Activated CD8-positive, alpha-beta memory T cell treated with anti-CD3 and anti-CD28 coated beads, Interleukin-2, amount 50 U/mL, for 1 hour (primary cell): ENCODE measurements around the gene GPC6.
"Not testable (repeated sequence)": the region's sequence is repeated elsewhere in the genome, so short reads cannot be mapped to it uniquely, and the experiment has no call there.

Source experiments
- DNase-seq: peaks from one replicate; pipeline ENCODE4 v3.0.0-alpha.2; 2020; ENCODE audit errors: extremely low read depth

The GPC6 gene

DNA sequence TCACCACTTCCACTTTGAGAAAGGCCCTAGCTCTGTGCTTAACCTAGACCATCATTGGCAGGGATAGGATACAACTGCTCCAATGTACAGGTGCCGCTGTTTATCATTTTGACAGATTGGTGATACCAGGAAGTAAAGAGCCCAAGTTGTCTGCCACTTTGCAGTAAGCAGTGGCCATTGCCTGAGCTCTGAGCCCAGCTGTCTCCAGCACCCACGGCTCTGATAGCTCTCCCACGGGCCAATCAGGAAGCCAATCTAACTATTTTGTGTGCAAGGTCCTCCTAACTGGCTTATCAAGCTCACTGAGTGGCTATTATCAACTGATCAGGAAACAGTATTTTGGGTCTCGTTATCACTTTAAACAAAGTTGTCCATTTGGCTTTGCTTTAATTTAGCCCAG lies 1071.7 kb downstream of the GPC6 start:
- DNase-seq, result no peak

GRCh38 chr13:94300401-94300800 lies 1073.8 kb downstream of the GPC6 start:
- DNase-seq, result no peak

- no peak for DNase-seq
Measured at GRCh38 chr13:94301487-94301886, 1074.9 kb downstream of the GPC6 start.

DNA sequence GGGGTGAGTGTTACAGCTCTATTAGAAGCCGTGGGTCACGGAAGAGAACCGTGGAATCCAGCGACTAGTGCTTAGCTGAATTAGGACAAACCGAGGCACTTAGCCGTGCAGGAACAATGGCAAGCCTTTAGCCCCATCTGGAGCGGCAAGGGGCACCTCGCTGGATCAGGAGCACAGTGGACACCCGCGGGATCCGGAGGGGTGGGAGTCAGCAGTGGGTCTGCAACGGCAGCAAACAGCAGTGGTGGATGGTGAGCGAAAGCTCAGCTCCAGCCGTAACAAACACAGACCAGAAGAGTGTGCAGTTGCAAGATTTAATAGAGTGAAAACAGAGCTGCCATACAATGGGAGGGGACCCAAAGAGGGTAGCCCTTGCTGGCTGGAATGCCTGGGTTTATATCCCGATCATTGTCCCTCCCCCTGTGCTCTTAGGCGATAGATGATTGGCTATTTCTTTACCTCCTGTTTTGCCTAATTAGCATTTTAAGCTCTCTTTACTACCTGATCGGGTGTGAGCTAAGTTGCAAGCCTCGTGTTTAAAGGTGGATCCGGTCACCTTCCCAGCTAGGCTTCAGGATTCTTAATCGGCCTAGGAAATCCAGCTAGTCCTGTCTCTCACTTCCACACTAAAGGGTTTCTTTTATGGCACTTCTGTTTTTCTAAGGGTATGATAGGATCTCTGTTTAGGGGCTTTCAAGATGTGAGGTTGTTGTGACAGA lies 1076.4 kb downstream of the GPC6 start:
- DNase-seq, result not testable (repeated sequence)

GRCh38 chr13:94303644-94304174 lies 1077.1 kb downstream of the GPC6 start:
- no peak for DNase-seq

GRCh38 chr13:94305033-94305432 lies 1078.4 kb downstream of the GPC6 start:
- DNase-seq, result no peak

DNA sequence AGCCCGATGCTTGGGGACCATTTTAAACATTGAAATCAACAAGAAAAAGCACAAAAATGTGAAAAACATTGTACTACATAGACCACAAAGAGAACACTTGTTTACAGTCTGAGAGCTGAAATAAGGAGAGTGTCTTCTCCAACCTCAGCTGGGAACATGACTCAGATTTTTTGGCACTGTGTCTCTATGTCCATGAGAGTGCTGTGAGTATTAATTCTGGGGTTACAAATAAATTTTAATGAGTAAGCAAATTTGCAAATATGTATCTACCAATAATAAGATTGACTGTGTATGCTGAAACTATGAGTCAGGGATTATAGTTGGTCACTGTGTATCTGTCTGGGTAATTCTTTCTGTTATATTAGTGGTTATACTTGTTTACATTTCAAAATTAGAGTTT lies 1078.9 kb downstream of the GPC6 start:
- no peak for DNase-seq

DNA sequence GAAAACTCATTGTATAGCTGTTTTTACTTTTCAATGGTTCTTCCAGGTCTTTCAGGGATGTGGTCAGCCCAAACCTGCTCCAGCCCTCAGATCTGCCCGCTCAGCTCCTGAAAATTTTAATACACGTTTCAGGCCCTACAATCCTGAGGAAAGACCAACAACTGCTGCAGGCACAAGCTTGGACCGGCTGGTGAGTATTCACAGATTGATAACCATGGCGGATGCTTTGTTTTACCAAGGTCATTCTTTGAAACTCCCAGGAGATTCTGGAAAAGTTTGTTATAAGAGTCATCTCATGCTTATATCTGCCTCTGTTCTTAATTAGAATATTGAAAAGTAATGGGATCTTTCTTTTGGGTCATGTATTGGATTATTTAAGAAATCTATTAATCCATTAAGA lies 1079.3 kb downstream of the GPC6 start:
- DNase-seq, result no peak

DNA sequence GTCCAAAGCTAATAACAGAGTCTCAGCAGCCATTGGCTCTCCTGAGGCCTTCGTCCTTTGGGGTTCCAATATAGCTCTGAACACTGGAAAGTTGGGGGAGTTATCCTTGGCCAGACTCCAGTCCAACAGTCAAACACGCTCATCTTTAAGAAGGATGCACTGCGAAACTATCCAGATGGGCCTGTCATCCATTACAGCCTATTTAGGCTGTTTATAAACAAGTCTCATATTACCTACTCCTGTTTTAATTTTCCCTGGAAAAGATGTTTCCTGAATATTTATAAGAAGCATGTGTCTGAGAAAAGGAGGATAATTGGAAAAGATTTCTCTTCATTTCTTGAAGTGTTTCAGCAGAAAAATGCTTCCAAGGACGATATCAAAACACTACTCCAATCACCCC lies 1082.2 kb downstream of the GPC6 start:
- DNase-seq, result no peak

- no peak for DNase-seq
Measured at GRCh38 chr13:94309576-94309975, 1083.0 kb downstream of the GPC6 start.

- DNase-seq, result no peak
Measured at GRCh38 chr13:94309997-94310855, 1083.6 kb downstream of the GPC6 start.

- no peak for DNase-seq
Measured at GRCh38 chr13:94311893-94312292, 1085.3 kb downstream of the GPC6 start.

DNA sequence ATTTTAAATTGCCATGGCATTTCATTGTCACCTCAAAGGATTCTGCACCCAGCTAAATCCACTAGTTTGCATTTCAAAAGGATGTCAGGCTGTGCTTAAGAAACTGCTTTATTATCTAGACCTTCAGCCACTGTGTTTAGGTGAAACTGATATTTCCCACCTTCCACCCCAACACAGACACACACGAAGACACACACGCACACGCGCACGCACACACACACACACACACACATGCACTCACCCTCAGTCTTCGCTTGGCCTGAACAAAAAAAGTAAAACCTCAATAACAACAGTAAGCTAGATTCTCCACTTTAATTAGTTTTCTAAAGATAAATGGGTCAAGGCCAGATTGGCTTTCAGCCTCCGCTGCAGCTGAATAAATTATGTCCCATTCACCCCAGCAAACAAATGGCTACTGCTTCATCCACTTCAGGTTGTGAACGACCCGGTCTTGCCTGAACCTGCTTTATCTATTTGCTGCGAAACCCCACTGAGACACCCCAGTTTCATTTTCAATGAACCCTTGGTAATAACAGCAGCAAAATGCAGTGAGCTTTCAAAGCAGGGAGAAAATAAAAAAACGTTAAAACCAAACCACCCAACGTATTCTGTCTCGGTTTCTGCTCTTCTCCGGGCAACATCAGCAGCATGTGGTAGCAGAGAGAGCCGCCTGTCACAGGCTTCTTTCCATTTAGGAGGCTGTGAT lies 1086.1 kb downstream of the GPC6 start:
- no peak for DNase-seq

GRCh38 chr13:94313321-94313910 lies 1086.8 kb downstream of the GPC6 start:
- DNase-seq, result no peak

DNA sequence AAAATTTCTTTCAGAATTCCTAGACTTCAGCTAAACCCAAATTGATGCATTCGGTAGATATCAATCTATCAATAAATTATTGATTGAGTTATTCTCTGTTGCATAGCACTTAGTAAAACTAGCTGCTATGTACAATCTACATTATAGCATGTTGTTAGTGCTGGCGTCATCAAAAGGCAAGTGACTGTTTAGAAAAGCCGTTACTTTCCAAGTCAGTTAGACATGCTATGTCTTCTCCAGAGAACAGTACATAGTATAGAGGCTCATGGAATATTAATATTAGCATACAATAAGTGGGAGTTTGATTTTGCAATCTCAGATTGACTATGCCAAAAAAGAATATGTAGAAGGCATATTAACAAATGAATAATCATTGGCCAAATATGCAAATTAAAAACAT lies 1087.3 kb downstream of the GPC6 start:
- no peak for DNase-seq

DNA sequence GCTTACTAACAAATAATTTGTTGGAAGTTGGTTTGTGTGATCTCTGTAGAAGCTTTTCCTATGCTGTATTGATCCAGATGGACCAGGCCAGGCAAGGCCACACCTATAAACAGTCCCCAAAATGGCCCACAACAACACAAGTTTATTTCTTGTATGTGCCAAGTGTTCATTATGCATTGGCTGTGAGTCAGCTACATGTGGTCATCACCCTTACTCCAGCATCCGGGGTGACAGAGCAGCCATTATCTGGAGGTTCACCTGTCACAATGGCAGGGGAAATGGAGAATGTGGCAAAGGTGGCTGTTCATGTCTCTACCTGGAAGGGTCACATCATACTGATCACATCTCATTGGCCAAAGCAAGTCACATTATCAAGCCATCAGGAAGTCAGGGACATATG lies 1088.6 kb downstream of the GPC6 start:
- no peak for DNase-seq

DNA sequence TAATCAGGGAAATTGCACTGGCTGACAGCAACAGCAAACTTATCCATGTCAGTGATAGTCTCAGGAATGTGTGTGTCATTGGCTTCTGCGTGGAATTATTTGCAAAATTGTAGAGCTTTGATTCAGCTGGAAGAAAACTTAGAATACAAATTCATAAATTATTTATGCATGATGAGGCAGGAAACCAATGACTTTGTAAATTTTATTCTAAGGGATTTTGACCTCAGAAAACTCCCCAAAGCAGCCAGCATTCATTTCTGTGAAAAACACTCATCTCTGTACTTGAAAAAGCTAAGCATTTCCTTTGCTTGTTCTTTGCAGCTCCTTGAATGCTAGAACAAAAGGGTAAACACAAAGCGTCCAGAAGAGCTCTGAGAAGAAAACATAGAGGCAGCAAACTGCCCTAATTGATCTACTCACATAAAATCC lies 1090.5 kb downstream of the GPC6 start:
- no peak for DNase-seq

DNA sequence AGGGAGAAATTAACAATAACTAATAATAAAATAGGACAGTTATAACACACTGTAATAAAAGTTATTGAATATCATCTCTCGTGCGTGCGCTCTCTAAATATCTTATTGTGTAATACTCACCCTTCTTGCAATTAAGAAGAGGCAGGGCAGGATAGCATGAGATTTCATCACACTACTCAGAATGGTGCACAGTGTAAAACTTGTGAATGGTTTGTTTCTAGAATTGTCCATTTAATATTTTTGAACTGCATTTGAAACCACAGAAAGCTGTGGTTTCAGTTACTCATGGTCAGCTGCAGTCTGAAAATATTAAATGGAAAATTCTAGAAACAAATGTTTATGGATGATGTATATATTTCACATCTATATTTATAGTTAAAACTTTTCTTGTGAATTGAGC lies 1091.8 kb downstream of the GPC6 start:
- DNase-seq, result no peak

GRCh38 chr13:94319501-94319900 lies 1092.9 kb downstream of the GPC6 start:
- no peak for DNase-seq

DNA sequence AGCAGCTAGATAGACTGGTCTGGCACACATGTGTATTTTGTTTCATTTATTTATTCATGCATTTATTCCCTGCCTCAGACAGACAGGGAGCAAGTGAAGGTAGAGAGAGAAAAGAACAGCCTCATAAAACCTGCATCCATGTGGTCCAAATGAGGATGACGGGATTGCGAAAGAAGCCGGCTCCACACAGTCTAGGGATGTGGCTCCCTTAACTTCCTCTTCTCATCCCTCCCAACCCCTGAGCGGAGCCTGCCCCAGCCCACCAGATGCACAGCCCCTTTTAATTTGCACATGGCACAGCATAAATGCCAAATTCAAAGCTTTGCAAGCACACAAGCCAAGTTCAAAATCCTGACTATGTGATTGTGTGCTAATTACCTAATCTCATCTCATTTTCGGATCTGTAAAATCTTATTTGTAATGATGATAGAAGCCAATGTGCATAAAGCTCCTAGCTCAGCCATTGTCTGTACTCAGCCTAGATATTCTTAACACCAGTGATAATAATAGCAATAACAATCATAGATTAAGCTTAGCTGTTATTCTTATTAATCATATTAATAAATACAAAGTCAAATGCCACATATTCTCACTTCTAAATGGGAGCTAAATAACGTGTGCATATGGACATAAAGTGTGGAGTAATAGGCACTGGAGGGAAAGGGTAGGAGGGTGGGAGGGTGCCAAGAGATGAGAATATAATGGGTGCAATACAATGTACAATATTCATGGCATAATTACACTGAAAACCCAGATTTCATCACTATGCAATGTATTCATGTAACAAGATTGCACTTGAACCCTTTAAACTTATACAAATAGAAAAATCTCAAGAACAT lies 1096.5 kb downstream of the GPC6 start:
- no peak for DNase-seq
